Body of pancreas (tissue), 4 donors: ENCODE measurements around the gene TRMT10B. TPM values are rescaled to one million over a fixed set of nuclear protein-coding genes. Genes with fewer than 3 reads are reported as not detected.

ENCODE experiments used
- ATAC-seq: fragments of 150-250 bp; one replicate; pipeline ENCODE4 v1.9.1; 2016
- DNase-seq, 4 donors: peaks; one replicate each; pipeline ENCODE4 v3.0.0-alpha.2; 2019
- H3K27ac ChIP-seq, 4 donors: fragments of 200-600 bp; sonication (generic); 1 replicate in 3 of 4; 2 replicates in 1 of 4; pipeline versions ENCODE4 v1.5.1 to v1.6.1; 2016 to 2019; ENCODE audit warnings: mild to moderate bottlenecking in 1 of 4, mixed read lengths in 1 of 4, moderate library complexity in 1 of 4
- H3K27me3 ChIP-seq, 2 donors: fragments of 200-600 bp; sonication (generic); one replicate each; pipeline ENCODE4 v1.6.0; 2016; ENCODE audit warnings: mild to moderate bottlenecking in 1 of 2
- H3K36me3 ChIP-seq, 2 donors: fragments of 200-600 bp; sonication (generic); replicated peaks in 1 of 2; 2 replicates each; pipeline ENCODE4 v1.5.1; 2016; ENCODE audit warnings: low read depth in 2 of 2; ENCODE audit not compliant: insufficient read depth in 1 of 2
- H3K4me1 ChIP-seq: fragments of 200-600 bp; sonication (generic); one replicate; pipeline ENCODE4 v1.6.0; 2016
- H3K4me3 ChIP-seq, 2 donors: fragments of 200-600 bp; sonication (generic); 1 replicate in 1 of 2; 2 replicates in 1 of 2; pipeline ENCODE4 v1.5.1; 2016 to 2019
- H3K9me3 ChIP-seq, 3 donors: fragments of 200-600 bp; sonication (generic); 1 replicate in 2 of 3; 2 replicates in 1 of 3; pipeline ENCODE4 v1.5.1; 2016
- CTCF ChIP-seq, 7 experiments: fragments of 450-650 bp in 4 of 7; fragments of 200-600 bp in 3 of 7; sonication (generic) in 3 of 7; IDR thresholded peaks; one replicate each; pipeline ENCODE4 v1.5.1; 2016 to 2019; ENCODE audit warnings: antibody characterized with exemption in 7 of 7
- POLR2A ChIP-seq, 3 donors: fragments of 450-650 bp; IDR thresholded peaks; one replicate each; pipeline ENCODE4 v1.6.1; 2016; ENCODE audit warnings: antibody characterized with exemption in 3 of 3, mild to moderate bottlenecking in 2 of 3
- WGBS, 2 donors: methylation state at CpG; one replicate each; pipeline ENCODE4 v1.1.5; 2017; 5-methylcytosine and 5-hydroxymethylcytosine counted together
- intact Hi-C: fragments of 100-400 bp; cut with DNase I; formaldehyde crosslinking; loops from one replicate; pipeline ENCODE4 v1.15.1; 2023
- total RNA-seq, 2 donors: library from RNA; depleted of rRNA; stranded (reverse); fragments of >200 nt; gene quantifications; one replicate each; pipeline ENCODE4 v1.1.0, GENCODE V29; 2016

TRMT10B gene
- total RNA-seq, 2 donors from 2014 or later: 2.6 to 6.7 TPM

- no peaks in the 10 kb centered on the region for H3K9me3 ChIP-seq
- no peak overlapping the region for H3K27ac ChIP-seq
- no peak for TF ChIP-seq CTCF (IDR thresholded peaks at IDR 0.05)
- no peak for TF ChIP-seq POLR2A (IDR thresholded peaks at IDR 0.05)
- H3K4me3 ChIP-seq: no peak overlapping the region
- intact Hi-C loops: loop anchor here (5.0 kb wide), 1 partner anchor 48 kb away; no protein-coding TSS in a partner anchor
- no peaks in the 10 kb centered on the region for H3K4me1 ChIP-seq
- no peaks in the 10 kb centered on the region for H3K36me3 ChIP-seq
- ATAC-seq (no peak), DNase-seq (no peak)
- H3K27me3 ChIP-seq: no peaks in the 10 kb centered on the region
- WGBS, 2 donors: 64% methylated on average over 3 of the region's 3 CpGs
Measured at GRCh38 chr9:37730256-37730655, 23.3 kb upstream of the TRMT10B start.

- no peak for TF ChIP-seq CTCF (IDR thresholded peaks at IDR 0.05)
- no peak for TF ChIP-seq POLR2A (IDR thresholded peaks at IDR 0.05)
- H3K27me3 ChIP-seq: no peaks in the 10 kb centered on the region
- H3K27ac ChIP-seq: no peak overlapping the region
- H3K9me3 ChIP-seq: no peaks in the 10 kb centered on the region
- 71 to 74% methylated on average over 5 of the region's 5 CpGs for WGBS, 2 donors
- intact Hi-C loops: loop anchor here (5.0 kb wide), 1 partner anchor 49 kb away; no protein-coding TSS in a partner anchor
- no peaks in the 10 kb centered on the region for H3K4me1 ChIP-seq
- DNase-seq: no peak
- no peak for ATAC-seq
- H3K4me3 ChIP-seq: no peak overlapping the region
- H3K36me3 ChIP-seq: no peaks in the 10 kb centered on the region
Measured at GRCh38 chr9:37730839-37731238, 22.8 kb upstream of the TRMT10B start.

- no peak for TF ChIP-seq POLR2A (IDR thresholded peaks at IDR 0.05)
- no peak for TF ChIP-seq CTCF (IDR thresholded peaks at IDR 0.05)
- Histone ChIP-seq H3K4me1 (no peaks in the 10 kb centered on the region), H3K36me3 (no peaks in the 10 kb centered on the region), H3K27me3 (no peaks in the 10 kb centered on the region), H3K9me3 (no peaks in the 10 kb centered on the region), H3K27ac (no peak overlapping the region), H3K4me3 (no peak overlapping the region)
- WGBS, 2 donors: 75 to 96% methylated on average over 9 to 10 of the region's 10 CpGs
- ATAC-seq (no peak), DNase-seq (no peak)
- intact Hi-C loops: loop anchor here (5.0 kb wide), 1 partner anchor 50 kb away; no protein-coding TSS in a partner anchor
Measured at GRCh38 chr9:37732086-37732741, 21.4 kb upstream of the TRMT10B start.

GRCh38 chr9:37732952-37733351 lies 20.7 kb upstream of the TRMT10B start:
- ATAC-seq: no peak
- no peaks in the 10 kb centered on the region for H3K27me3 ChIP-seq

More at GRCh38 chr9:37732952-37733351, 20.7 kb upstream of the TRMT10B start:
- TF ChIP-seq POLR2A (IDR thresholded peaks at IDR 0.05) (no peak), CTCF (IDR thresholded peaks at IDR 0.05) (no peak)
- no peak overlapping the region for H3K27ac ChIP-seq
- no peak for DNase-seq
- H3K4me1 ChIP-seq: no peaks in the 10 kb centered on the region
- intact Hi-C loops: loop anchor here (5.0 kb wide), 1 partner anchor 51 kb away; no protein-coding TSS in a partner anchor
- no peaks in the 10 kb centered on the region for H3K9me3 ChIP-seq
- H3K36me3 ChIP-seq: no peaks in the 10 kb centered on the region
- 46 to 88% methylated on average over 2 of the region's 2 CpGs for WGBS, 2 donors
- no peak overlapping the region for H3K4me3 ChIP-seq
